Endothelial cell of umbilical vein (primary cell): Measurements from ENCODE around the gene C7orf25. TPM values are rescaled to one million over a fixed set of nuclear protein-coding genes. Genes with fewer than 3 reads are reported as not detected.

Experiments used
- BruUV-seq: library from RNA; stranded (reverse); fragments of 400-500 nt; replicated peaks from 2 replicates; lab custom pipeline; 2021; lab: Mats Ljungman, UMichigan
- CTCF ChIA-PET: fragments of 300-600, 350-600 bp; sonication (Branson Sonifier 250); formaldehyde crosslinking; loops from one replicate; lab custom pipeline; 2021; ENCODE audit warnings: antibody characterized with exemption, inconsistent platforms; lab: Charles Lee
- POLR2A ChIA-PET: fragments of 300-600, 350-600 bp; sonication (Branson Sonifier 250); formaldehyde crosslinking; loops from one replicate; lab custom pipeline; 2021; ENCODE audit warnings: antibody characterized with exemption, inconsistent platforms; lab: Charles Lee
- DNase-seq: peaks from one replicate; pipeline ENCODE4 v3.0.0-alpha.2; 2011; ENCODE audit warnings: low read depth, low spot score
- FAIRE-seq: peaks from 2 replicates; lab custom pipeline; 2011; peaks lifted over from hg19 to GRCh38; lab: Jason Lieb, UNC
- H2AFZ ChIP-seq: 2 replicates; pipeline ENCODE4 v1.6.0; 2012; ENCODE audit warnings: low read depth, low read length, control low read depth, inconsistent platforms
- H3K27ac ChIP-seq: 2 replicates; pipeline ENCODE4 v1.5.1; 2011; ENCODE audit warnings: low read depth, mild to moderate bottlenecking, control low read depth, low read length, moderate library complexity; ENCODE audit not compliant: insufficient read depth
- H3K27me3 ChIP-seq, 2 experiments: 2 replicates each; pipeline versions ENCODE4 v1.6.0 to v1.6.1; 2011; ENCODE audit warnings: low read length in 2 of 2, mixed read lengths in 1 of 2; ENCODE audit not compliant: control insufficient read depth in 2 of 2, insufficient read depth in 2 of 2
- H3K36me3 ChIP-seq, 2 experiments: 2 replicates in 1 of 2; 3 replicates in 1 of 2; pipeline ENCODE4 v1.5.1; 2011; ENCODE audit warnings: low read length in 2 of 2, mild to moderate bottlenecking in 1 of 2, moderate library complexity in 1 of 2; ENCODE audit not compliant: control insufficient read depth in 2 of 2, insufficient read depth in 2 of 2; ENCODE audit errors: extremely low read depth in 1 of 2
- H3K4me1 ChIP-seq: 3 replicates; pipeline ENCODE4 v1.5.1; 2011; ENCODE audit warnings: mild to moderate bottlenecking, low read length; ENCODE audit not compliant: control insufficient read depth, insufficient read depth; ENCODE audit errors: extremely low read depth
- H3K4me2 ChIP-seq: 2 replicates; pipeline ENCODE4 v1.6.1; 2011; ENCODE audit warnings: low read length, control low read depth, mixed read lengths; ENCODE audit not compliant: insufficient read depth
- H3K4me3 ChIP-seq, 3 experiments: fragments of 200-600 bp in 1 of 3; sonication (generic), shearing (Covaris generic) in 1 of 3; replicated peaks in 1 of 3; 2 replicates each; pipeline ENCODE4 v1.5.1; 2011 to 2016; ENCODE audit warnings: control low read depth in 3 of 3, low read length in 3 of 3, mild to moderate bottlenecking in 2 of 3, inconsistent platforms in 1 of 3, low read depth in 1 of 3, moderate library complexity in 1 of 3; ENCODE audit not compliant: insufficient read depth in 1 of 3
- H3K79me2 ChIP-seq: 2 replicates; pipeline ENCODE4 v1.6.0; 2012; ENCODE audit warnings: low read length, inconsistent platforms; ENCODE audit not compliant: control insufficient read depth, insufficient read depth
- H3K9ac ChIP-seq: replicated peaks from 2 replicates; pipeline ENCODE3; 2011; ENCODE audit warnings: low read length, control low read depth; ENCODE audit not compliant: insufficient read depth; ENCODE audit errors: extremely low read depth
- H3K9me1 ChIP-seq: replicated peaks from 3 replicates; pipeline ENCODE4 v1.6.0; 2011; ENCODE audit warnings: mild to moderate bottlenecking, low read length; ENCODE audit not compliant: control insufficient read depth, insufficient read depth; ENCODE audit errors: extremely low read depth
- H3K9me3 ChIP-seq: replicated peaks from 2 replicates; pipeline ENCODE4 v1.5.1; 2012; ENCODE audit warnings: low read length, inconsistent platforms; ENCODE audit not compliant: control insufficient read depth, insufficient read depth
- H4K20me1 ChIP-seq: replicated peaks from 2 replicates; pipeline ENCODE3; 2011; ENCODE audit warnings: mild to moderate bottlenecking, low read length; ENCODE audit not compliant: control insufficient read depth, insufficient read depth; ENCODE audit errors: extremely low read depth
- EZH2 ChIP-seq: IDR thresholded peaks from 2 replicates; pipeline ENCODE4 v1.6.1; 2012; ENCODE audit warnings: borderline replicate concordance, low read depth, mild to moderate bottlenecking, moderate library complexity, low read length, inconsistent platforms; ENCODE audit not compliant: severe bottlenecking
- FOS ChIP-seq: IDR thresholded peaks from 2 replicates; pipeline ENCODE4 v1.6.1; 2011; ENCODE audit warnings: mild to moderate bottlenecking, low read length, moderate library complexity, borderline replicate concordance; ENCODE audit not compliant: insufficient read depth
- GATA2 ChIP-seq: IDR thresholded peaks from 2 replicates; pipeline ENCODE4 v1.7.0; 2011; ENCODE audit warnings: low read depth, mild to moderate bottlenecking, moderate library complexity, mixed read lengths, low read length; ENCODE audit not compliant: insufficient read length, insufficient read depth
- JUN ChIP-seq: IDR thresholded peaks from 2 replicates; pipeline ENCODE4 v1.6.1; 2011; ENCODE audit warnings: borderline replicate concordance, low read depth; ENCODE audit not compliant: insufficient read length, insufficient read depth
- MYC ChIP-seq: IDR thresholded peaks from one replicate; pipeline ENCODE4 v1.6.1; 2011; ENCODE audit warnings: mild to moderate bottlenecking, low read depth, low read length
- POLR2A ChIP-seq: IDR thresholded peaks from 2 replicates; pipeline ENCODE4 v1.6.1; 2012; ENCODE audit warnings: low read depth, mild to moderate bottlenecking, control low read depth, low read length
- POLR2AphosphoS5 ChIP-seq: IDR thresholded peaks from 2 replicates; pipeline ENCODE4 v1.6.1; 2012; ENCODE audit warnings: low read depth, mild to moderate bottlenecking, control low read depth, low read length, moderate library complexity; ENCODE audit not compliant: insufficient read depth
- dilution Hi-C: fragments of 300-500 bp; cut with MboI; formaldehyde crosslinking; loops from one replicate; pipeline ENCODE4 v1.15.0; 2019; ENCODE audit warnings: low sequenced_read_pairs; ENCODE audit not compliant: extremely low pct_ligation_motif_present
- intact Hi-C: fragments of 100-400 bp; cut with micrococcal nuclease; formaldehyde crosslinking; loops from one replicate; pipeline ENCODE4 v1.10.0; 2022
- polyA plus RNA-seq, 4 experiments: library from polyadenylated mRNA; depleted of rRNA in 3 of 4; stranded (reverse) in 3 of 4; unstranded in 1 of 4; fragments of >200 nt; gene quantifications; 2 replicates each; pipeline versions ENCODE4 v1.2.1 to v1.2.3, GENCODE V29; 2011 to 2012; ENCODE audit warnings: missing spikeins in 1 of 4
- total RNA-seq: library from RNA; stranded (reverse); gene quantifications from 2 replicates; pipeline ENCODE4 v1.2.3, GENCODE V29; 2021
- TF ChIP-seq, protein P1 (sequence below), 2 donors: IDR thresholded peaks; 1 replicate in 1 of 2; 2 replicates in 1 of 2; pipeline ENCODE4 v1.5.1; 2011; ENCODE audit warnings: low read length in 2 of 2, mild to moderate bottlenecking in 2 of 2, moderate library complexity in 2 of 2, control low read depth in 1 of 2, inconsistent platforms in 1 of 2, low read depth in 1 of 2; ENCODE audit not compliant: insufficient read depth in 1 of 2; ENCODE audit errors: extremely low read depth in 1 of 2
- TF ChIP-seq, protein P2 (sequence below): IDR thresholded peaks from 2 replicates; pipeline ENCODE4 v1.6.1; 2011; ENCODE audit not compliant: insufficient read depth, insufficient read length

The C7orf25 gene
- total and polyA plus RNA-seq, 2 donors (not counting 3 experiments of a cell fraction or from before 2014, with no cell fraction given): 1.4 to 4.5 TPM

DNA sequence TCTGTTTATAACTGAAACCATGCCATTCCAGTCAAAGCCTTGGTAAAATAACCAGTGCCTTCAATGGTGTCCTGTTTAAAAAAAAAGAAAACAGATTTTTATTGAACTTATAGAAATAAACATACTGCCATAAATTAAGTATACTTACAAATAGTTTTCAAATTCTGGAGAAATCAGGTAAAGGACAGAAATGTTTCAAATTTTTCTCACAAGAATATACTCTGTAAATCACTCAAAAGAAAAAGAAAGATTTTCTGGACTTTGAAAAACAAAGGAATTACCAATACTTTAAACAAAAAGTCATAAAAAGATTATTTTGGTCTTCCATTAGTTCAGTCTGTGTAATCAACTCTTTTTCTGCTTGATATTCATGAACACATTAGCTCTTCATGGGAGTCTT is 44.2 kb upstream of the C7orf25 start:
- no peak for FAIRE-seq
- no peak overlapping the region for H3K9ac ChIP-seq
- no peak overlapping the region for H2AFZ ChIP-seq
- H3K9me3 ChIP-seq: no peaks in the 10 kb centered on the region
- dilution Hi-C loops: no loop called here
- intact Hi-C loops: no loop called here
- no peaks in the 10 kb centered on the region for H3K4me1 ChIP-seq
- ChIA-PET POLR2A (no interaction called here), CTCF (no interaction called here)
- no peak overlapping the region for H3K27ac ChIP-seq
- no peaks in the 10 kb centered on the region for H3K36me3 ChIP-seq
- H3K4me3 ChIP-seq: no peak overlapping the region
- H4K20me1 ChIP-seq: no peaks in the 10 kb centered on the region
- no peaks in the 10 kb centered on the region for H3K9me1 ChIP-seq
- TF ChIP-seq FOS: no peak
- H3K79me2 ChIP-seq: no peaks in the 10 kb centered on the region
- H3K27me3 ChIP-seq: peaks cover 0 to 4% of the 10 kb centered on the region in 2 experiments
- H3K4me2 ChIP-seq: no peak overlapping the region
- no TSS peak for BruUV-seq
- DNase-seq: no peak

DNA sequence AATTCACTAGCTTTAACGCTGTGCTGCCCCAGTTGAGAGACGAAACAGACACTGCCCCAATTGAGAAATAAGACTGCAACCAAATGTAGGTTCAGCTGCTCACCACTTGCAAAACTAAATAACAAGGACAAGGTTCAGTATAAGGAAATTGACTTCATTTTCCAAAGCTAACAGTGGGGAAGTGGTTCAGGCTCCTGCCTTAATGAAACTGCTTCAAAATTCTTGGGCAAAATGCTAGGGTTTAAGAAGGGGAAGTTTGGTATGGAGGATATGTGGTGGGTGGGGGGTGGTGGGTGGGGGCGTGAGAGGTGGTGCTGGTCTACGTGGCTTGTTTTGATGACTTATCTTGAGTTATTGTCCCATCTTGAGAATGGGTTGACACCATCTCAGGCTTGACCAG is 42.1 kb upstream of the C7orf25 start:
- intact Hi-C loops (no loop called here), dilution Hi-C loops (no loop called here)
- no peak for DNase-seq
- H3K27ac ChIP-seq: no peak overlapping the region
- CTCF ChIA-PET: interaction anchor here (2.1 kb wide), 1 partner anchor 13 kb away, joined by 6 read pairs; no protein-coding TSS in a partner anchor
- no peak for TF ChIP-seq FOS
- no peak for TF ChIP-seq GATA2
- TF ChIP-seq JUN: no peak
- TF ChIP-seq, protein P1, sequence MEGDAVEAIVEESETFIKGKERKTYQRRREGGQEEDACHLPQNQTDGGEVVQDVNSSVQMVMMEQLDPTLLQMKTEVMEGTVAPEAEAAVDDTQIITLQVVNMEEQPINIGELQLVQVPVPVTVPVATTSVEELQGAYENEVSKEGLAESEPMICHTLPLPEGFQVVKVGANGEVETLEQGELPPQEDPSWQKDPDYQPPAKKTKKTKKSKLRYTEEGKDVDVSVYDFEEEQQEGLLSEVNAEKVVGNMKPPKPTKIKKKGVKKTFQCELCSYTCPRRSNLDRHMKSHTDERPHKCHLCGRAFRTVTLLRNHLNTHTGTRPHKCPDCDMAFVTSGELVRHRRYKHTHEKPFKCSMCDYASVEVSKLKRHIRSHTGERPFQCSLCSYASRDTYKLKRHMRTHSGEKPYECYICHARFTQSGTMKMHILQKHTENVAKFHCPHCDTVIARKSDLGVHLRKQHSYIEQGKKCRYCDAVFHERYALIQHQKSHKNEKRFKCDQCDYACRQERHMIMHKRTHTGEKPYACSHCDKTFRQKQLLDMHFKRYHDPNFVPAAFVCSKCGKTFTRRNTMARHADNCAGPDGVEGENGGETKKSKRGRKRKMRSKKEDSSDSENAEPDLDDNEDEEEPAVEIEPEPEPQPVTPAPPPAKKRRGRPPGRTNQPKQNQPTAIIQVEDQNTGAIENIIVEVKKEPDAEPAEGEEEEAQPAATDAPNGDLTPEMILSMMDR (IDR thresholded peaks at IDR 0.05; ENCODE audit: extremely low read depth in 1 of 2, insufficient read depth in 1 of 2, low read depth in 1 of 2, low read length in 2 of 2): no peak
- TF ChIP-seq POLR2AphosphoS5: no peak
- TF ChIP-seq EZH2: no peak
- no peak for TF ChIP-seq POLR2A
- TF ChIP-seq, protein P2, sequence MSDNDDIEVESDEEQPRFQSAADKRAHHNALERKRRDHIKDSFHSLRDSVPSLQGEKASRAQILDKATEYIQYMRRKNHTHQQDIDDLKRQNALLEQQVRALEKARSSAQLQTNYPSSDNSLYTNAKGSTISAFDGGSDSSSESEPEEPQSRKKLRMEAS: no peak
- no peak for TF ChIP-seq MYC
- POLR2A ChIA-PET: no interaction called here
- no peaks in the 10 kb centered on the region for H3K9me1 ChIP-seq
- H3K4me3 ChIP-seq: no peak overlapping the region
- BruUV-seq: no TSS peak
- no peak overlapping the region for H3K4me2 ChIP-seq
- H3K9me3 ChIP-seq: no peaks in the 10 kb centered on the region
- H3K79me2 ChIP-seq: no peaks in the 10 kb centered on the region
- FAIRE-seq: no peak
- H3K4me1 ChIP-seq: no peaks in the 10 kb centered on the region
- H3K9ac ChIP-seq: no peak overlapping the region
- H3K27me3 ChIP-seq: no peaks in the 10 kb centered on the region
- no peaks in the 10 kb centered on the region for H3K36me3 ChIP-seq
- H2AFZ ChIP-seq: no peak overlapping the region
- no peaks in the 10 kb centered on the region for H4K20me1 ChIP-seq
